ENCODE data around the gene SLX4IP. TPM values are rescaled to one million over a fixed set of nuclear protein-coding genes. Genes with fewer than 3 reads are reported as not detected.

SLX4IP gene
- total and polyA plus RNA-seq, 2 donors (not counting 1 experiment from before 2014, with no cell fraction given): 1.9 to 8.1 TPM

GRCh38 chr20:10404959-10405530 is 30.1 kb upstream of the SLX4IP start:
- H3K36me3 ChIP-seq (ENCODE audit: control insufficient read depth, insufficient read depth, low read length): no peaks in the 10 kb centered on the region

GRCh38 chr20:10408108-10408813 is 26.8 kb upstream of the SLX4IP start:
- DNase-seq (ENCODE audit: low read depth in 2 of 2): no peak
- H3K27me3 ChIP-seq (ENCODE audit: control insufficient read depth, insufficient read depth, low read length): no peaks in the 10 kb centered on the region
- H3K9ac ChIP-seq (ENCODE audit: insufficient read depth, low read length): no peak overlapping the region
- TF ChIP-seq CTCF (conservative IDR thresholded peaks at IDR 0.05 in 1 of 2, IDR thresholded peaks at IDR 0.05 in 1 of 2; ENCODE audit: low read depth in 1 of 2, low read length in 2 of 2) (no peak), EZH2 (IDR thresholded peaks at IDR 0.05; ENCODE audit: low read length, missing control alignments) (no peak)
- H3K9me3 ChIP-seq (ENCODE audit: control insufficient read depth, insufficient read depth, low read depth, low read length): no peaks in the 10 kb centered on the region
- H3K36me3 ChIP-seq (ENCODE audit: control insufficient read depth, insufficient read depth, low read length): peaks cover 3% of the 10 kb centered on the region
- H3K4me3 ChIP-seq (replicated peaks in 1 of 4; ENCODE audit: control extremely low read depth in 1 of 4, insufficient read depth in 1 of 4, low read depth in 3 of 4, low read length in 4 of 4): no peak overlapping the region
- H3K27ac ChIP-seq (ENCODE audit: insufficient read depth, low read length): no peak overlapping the region
- H3K4me2 ChIP-seq (ENCODE audit: extremely low read depth, insufficient read depth, low read length): no peak overlapping the region
- H3K79me2 ChIP-seq (ENCODE audit: control insufficient read depth, insufficient read depth, low read length): no peaks in the 10 kb centered on the region
- no peaks in the 10 kb centered on the region for H3K4me1 ChIP-seq (ENCODE audit: control insufficient read depth, extremely low read depth, insufficient read depth, low read length)
- no peak overlapping the region for H2AFZ ChIP-seq (ENCODE audit: low read length)
- no peaks in the 10 kb centered on the region for H4K20me1 ChIP-seq (ENCODE audit: control insufficient read depth, extremely low read depth, insufficient read depth, low read length)

More at GRCh38 chr20:10404959-10405530, 30.1 kb upstream of the SLX4IP start:
- H4K20me1 ChIP-seq (ENCODE audit: control insufficient read depth, extremely low read depth, insufficient read depth, low read length): no peaks in the 10 kb centered on the region
- DNase-seq (ENCODE audit: low read depth in 2 of 2): no peak
- TF ChIP-seq CTCF (conservative IDR thresholded peaks at IDR 0.05 in 1 of 2, IDR thresholded peaks at IDR 0.05 in 1 of 2; ENCODE audit: low read depth in 1 of 2, low read length in 2 of 2): no peak
- H2AFZ ChIP-seq (ENCODE audit: low read length): no peak overlapping the region
- H3K79me2 ChIP-seq (ENCODE audit: control insufficient read depth, insufficient read depth, low read length): no peaks in the 10 kb centered on the region
- no peaks in the 10 kb centered on the region for H3K9me3 ChIP-seq (ENCODE audit: control insufficient read depth, insufficient read depth, low read depth, low read length)
- no peaks in the 10 kb centered on the region for H3K27me3 ChIP-seq (ENCODE audit: control insufficient read depth, insufficient read depth, low read length)
- H3K4me2 ChIP-seq (ENCODE audit: extremely low read depth, insufficient read depth, low read length): no peak overlapping the region
- no peaks in the 10 kb centered on the region for H3K4me1 ChIP-seq (ENCODE audit: control insufficient read depth, extremely low read depth, insufficient read depth, low read length)
- H3K4me3 ChIP-seq (replicated peaks in 1 of 4; ENCODE audit: control extremely low read depth in 1 of 4, insufficient read depth in 1 of 4, low read depth in 3 of 4, low read length in 4 of 4): no peak overlapping the region
- no peak overlapping the region for H3K9ac ChIP-seq (ENCODE audit: insufficient read depth, low read length)
- H3K27ac ChIP-seq (ENCODE audit: insufficient read depth, low read length): no peak overlapping the region

- TF ChIP-seq CTCF (conservative IDR thresholded peaks at IDR 0.05 in 1 of 2, IDR thresholded peaks at IDR 0.05 in 1 of 2; ENCODE audit: low read depth in 1 of 2, low read length in 2 of 2): no peak
- TF ChIP-seq EZH2 (IDR thresholded peaks at IDR 0.05; ENCODE audit: low read length, missing control alignments): no peak
- no peak overlapping the region for H3K4me2 ChIP-seq (ENCODE audit: extremely low read depth, insufficient read depth, low read length)
- no peak for DNase-seq (ENCODE audit: low read depth in 2 of 2)
- no peaks in the 10 kb centered on the region for H4K20me1 ChIP-seq (ENCODE audit: control insufficient read depth, extremely low read depth, insufficient read depth, low read length)
- no peaks in the 10 kb centered on the region for H3K79me2 ChIP-seq (ENCODE audit: control insufficient read depth, insufficient read depth, low read length)
- H2AFZ ChIP-seq (ENCODE audit: low read length): no peak overlapping the region
- no peaks in the 10 kb centered on the region for H3K27me3 ChIP-seq (ENCODE audit: control insufficient read depth, insufficient read depth, low read length)
- no peak overlapping the region for H3K9ac ChIP-seq (ENCODE audit: insufficient read depth, low read length)
- peaks cover 3% of the 10 kb centered on the region for H3K36me3 ChIP-seq (ENCODE audit: control insufficient read depth, insufficient read depth, low read length)
- no peak overlapping the region for H3K4me3 ChIP-seq (replicated peaks in 1 of 4; ENCODE audit: control extremely low read depth in 1 of 4, insufficient read depth in 1 of 4, low read depth in 3 of 4, low read length in 4 of 4)
- H3K4me1 ChIP-seq (ENCODE audit: control insufficient read depth, extremely low read depth, insufficient read depth, low read length): no peaks in the 10 kb centered on the region
- no peak overlapping the region for H3K27ac ChIP-seq (ENCODE audit: insufficient read depth, low read length)
- no peaks in the 10 kb centered on the region for H3K9me3 ChIP-seq (ENCODE audit: control insufficient read depth, insufficient read depth, low read depth, low read length)
These were observed 23.4 kb upstream of the SLX4IP start for GRCh38 chr20:10411673-10412072.
